Trophoblast cell (in vitro differentiated cells and primary cell): ENCODE data around the gene BLOC1S3.

Experiments
- DNase-seq, 2 donors: peaks; one replicate each; pipeline ENCODE4 v3.0.0-alpha.2; 2016
- H2AFZ ChIP-seq: 2 replicates; pipeline ENCODE4 v1.6.1; 2013; ENCODE audit warnings: low read length, moderate library complexity, mild to moderate bottlenecking; ENCODE audit not compliant: insufficient read depth, poor library complexity
- H2AK5ac ChIP-seq: 2 replicates; pipeline ENCODE4 v1.6.1; 2013; ENCODE audit warnings: mild to moderate bottlenecking, low read length
- H2BK120ac ChIP-seq: 2 replicates; pipeline ENCODE4 v1.6.1; 2013; ENCODE audit warnings: low read length, mild to moderate bottlenecking, moderate library complexity; ENCODE audit not compliant: insufficient read depth, poor library complexity
- H2BK12ac ChIP-seq: 2 replicates; pipeline ENCODE4 v1.6.1; 2013; ENCODE audit warnings: mild to moderate bottlenecking, low read length, moderate library complexity
- H2BK5ac ChIP-seq: 2 replicates; pipeline ENCODE4 v1.6.1; 2013; ENCODE audit warnings: low read length, low read depth, moderate library complexity, mild to moderate bottlenecking; ENCODE audit not compliant: poor library complexity
- H3K14ac ChIP-seq: 2 replicates; pipeline ENCODE4 v1.6.1; 2013; ENCODE audit warnings: mild to moderate bottlenecking, low read length
- H3K18ac ChIP-seq: 2 replicates; pipeline ENCODE4 v1.6.1; 2013; ENCODE audit warnings: mild to moderate bottlenecking, low read length
- H3K23ac ChIP-seq: 2 replicates; pipeline ENCODE4 v1.6.1; 2013; ENCODE audit warnings: low read length
- H3K27ac ChIP-seq: 2 replicates; pipeline ENCODE4 v1.5.1; 2013; ENCODE audit warnings: low read depth, mild to moderate bottlenecking, inconsistent platforms, low read length, moderate library complexity
- H3K27me3 ChIP-seq: 2 replicates; pipeline ENCODE4 v1.6.1; 2013; ENCODE audit warnings: inconsistent platforms, mild to moderate bottlenecking, low read length, moderate library complexity; ENCODE audit not compliant: insufficient read depth
- H3K36me3 ChIP-seq, 2 experiments: 1 replicate in 1 of 2; 2 replicates in 1 of 2; pipeline ENCODE4 v1.6.1; 2013; ENCODE audit warnings: low read length in 2 of 2, mild to moderate bottlenecking in 2 of 2, moderate library complexity in 1 of 2; ENCODE audit not compliant: insufficient read depth in 2 of 2, control insufficient read depth in 1 of 2
- H3K4ac ChIP-seq: 2 replicates; pipeline ENCODE4 v1.6.1; 2013; ENCODE audit warnings: low read depth, mild to moderate bottlenecking, low read length, moderate library complexity
- H3K4me1 ChIP-seq, 2 experiments: 1 replicate in 1 of 2; 2 replicates in 1 of 2; pipeline ENCODE4 v1.6.1; 2013; ENCODE audit warnings: low read length in 2 of 2, mild to moderate bottlenecking in 2 of 2, moderate library complexity in 1 of 2; ENCODE audit not compliant: insufficient read depth in 2 of 2, control insufficient read depth in 1 of 2
- H3K4me2 ChIP-seq: 2 replicates; pipeline ENCODE4 v1.6.1; 2013; ENCODE audit warnings: inconsistent platforms, mild to moderate bottlenecking, low read length, moderate library complexity
- H3K4me3 ChIP-seq: 2 replicates; pipeline ENCODE4 v1.5.1; 2013; ENCODE audit warnings: mild to moderate bottlenecking, low read depth, low read length, inconsistent platforms
- H3K79me1 ChIP-seq: one replicate; pipeline ENCODE4 v1.6.1; 2013; ENCODE audit warnings: low read length
- H3K79me2 ChIP-seq: 2 replicates; pipeline ENCODE4 v1.6.1; 2013; ENCODE audit warnings: low read length, mild to moderate bottlenecking; ENCODE audit not compliant: control insufficient read depth, insufficient read depth, poor library complexity
- H3K9ac ChIP-seq: 2 replicates; pipeline ENCODE4 v1.6.1; 2013; ENCODE audit warnings: mild to moderate bottlenecking, low read length
- H3K9me3 ChIP-seq: 2 replicates; pipeline ENCODE4 v1.6.1; 2013; ENCODE audit warnings: low read depth, mild to moderate bottlenecking, control low read depth, inconsistent platforms, low read length; ENCODE audit not compliant: insufficient read depth
- H4K12ac ChIP-seq: 2 replicates; pipeline ENCODE4 v1.6.1; 2013; ENCODE audit warnings: low read depth, mild to moderate bottlenecking, low read length, moderate library complexity
- H4K8ac ChIP-seq: 2 replicates; pipeline ENCODE4 v1.6.1; 2013; ENCODE audit warnings: low read depth, mild to moderate bottlenecking, low read length, moderate library complexity
- H4K91ac ChIP-seq: one replicate; pipeline ENCODE4 v1.6.1; 2013; ENCODE audit warnings: low read depth, mild to moderate bottlenecking, low read length, moderate library complexity
- WGBS: extraction: QIAGEN DNeasy Blood & Tissue Kit; methylation state at CpG from one replicate; pipeline ENCODE4 v1.1.7; 2013; ENCODE audit warnings: missing lambda C conversion rate; ENCODE audit not compliant: insufficient read length, insufficient coverage; ENCODE audit errors: extremely low coverage; 5-methylcytosine and 5-hydroxymethylcytosine counted together

BLOC1S3 gene

GRCh38 chr19:45202637-45203036, 24.1 kb downstream of the BLOC1S3 start:
- Histone ChIP-seq H3K4me3 (no peak overlapping the region), H3K18ac (no peak overlapping the region), H3K9ac (no peak overlapping the region), H3K27me3 (no peaks in the 10 kb centered on the region), H2BK12ac (no peak overlapping the region), H3K4me2 (no peak overlapping the region), H4K12ac (no peak overlapping the region), H2AFZ (no peak overlapping the region), H2BK120ac (no peak overlapping the region), H3K4me1 (no peaks in the 10 kb centered on the region), H3K23ac (no peak overlapping the region), H3K27ac (no peak overlapping the region), H4K8ac (no peak overlapping the region), H2BK5ac (no peak overlapping the region), H3K14ac (no peak overlapping the region), H3K79me2 (no peaks in the 10 kb centered on the region), H3K79me1 (no peaks in the 10 kb centered on the region), H2AK5ac (no peak overlapping the region), H3K4ac (no peak overlapping the region), H4K91ac (no peak overlapping the region), H3K9me3 (no peaks in the 10 kb centered on the region), H3K36me3 (no peaks in the 10 kb centered on the region)
- no peak for DNase-seq
- no CpG with 5 or more reads among the region's 6 CpGs for WGBS

GRCh38 chr19:45205810-45206209, 27.2 kb downstream of the BLOC1S3 start:
- Histone ChIP-seq H3K4me3 (no peak overlapping the region), H2BK5ac (no peak overlapping the region), H3K23ac (no peak overlapping the region), H2AFZ (no peak overlapping the region), H4K91ac (no peak overlapping the region), H3K4ac (no peak overlapping the region), H2AK5ac (no peak overlapping the region), H3K18ac (no peak overlapping the region), H3K36me3 (no peaks in the 10 kb centered on the region), H3K9me3 (no peaks in the 10 kb centered on the region), H2BK120ac (no peak overlapping the region), H3K14ac (no peak overlapping the region), H2BK12ac (no peak overlapping the region), H3K79me2 (no peaks in the 10 kb centered on the region), H3K4me2 (no peak overlapping the region), H4K12ac (no peak overlapping the region), H3K4me1 (no peaks in the 10 kb centered on the region), H3K27me3 (no peaks in the 10 kb centered on the region), H3K79me1 (no peaks in the 10 kb centered on the region), H3K9ac (no peak overlapping the region), H4K8ac (no peak overlapping the region), H3K27ac (no peak overlapping the region)
- DNase-seq, result peak in 1 of 2 donors; percentile 4
- WGBS, result no CpG with 5 or more reads among the region's 12 CpGs

- H2AK5ac ChIP-seq, result no peak overlapping the region
- H3K14ac ChIP-seq, result no peak overlapping the region
- H2BK5ac ChIP-seq, result no peak overlapping the region
- H3K4ac ChIP-seq, result no peak overlapping the region
- no peaks in the 10 kb centered on the region for H3K9me3 ChIP-seq
- H4K91ac ChIP-seq, result no peak overlapping the region
- H3K4me1 ChIP-seq, result no peaks in the 10 kb centered on the region
- H3K79me1 ChIP-seq, result no peaks in the 10 kb centered on the region
- no peak overlapping the region for H4K8ac ChIP-seq
- no peak overlapping the region for H2AFZ ChIP-seq
- H3K27ac ChIP-seq, result no peak overlapping the region
- no peak overlapping the region for H3K23ac ChIP-seq
- no peak overlapping the region for H3K18ac ChIP-seq
- no CpG with 5 or more reads among the region's 3 CpGs for whole genome bisulfite sequencing
- no peaks in the 10 kb centered on the region for H3K36me3 ChIP-seq
- H2BK120ac ChIP-seq, result no peak overlapping the region
- no peaks in the 10 kb centered on the region for H3K27me3 ChIP-seq
- H3K9ac ChIP-seq, result no peak overlapping the region
- H4K12ac ChIP-seq, result no peak overlapping the region
- H3K4me3 ChIP-seq, result no peak overlapping the region
- DNase-seq, result no peak
- H3K79me2 ChIP-seq, result no peaks in the 10 kb centered on the region
- H3K4me2 ChIP-seq, result no peak overlapping the region
- no peak overlapping the region for H2BK12ac ChIP-seq
These were observed 27.7 kb downstream of the BLOC1S3 start for GRCh38 chr19:45206328-45206727.

- Histone ChIP-seq H3K4me2 (no peak overlapping the region), H3K4me1 (peaks cover 2 to 5% of the 10 kb centered on the region in 2 experiments), H3K23ac (no peak overlapping the region), H4K8ac (no peak overlapping the region), H2BK5ac (no peak overlapping the region), H3K4me3 (no peak overlapping the region), H2BK120ac (no peak overlapping the region), H4K91ac (no peak overlapping the region), H3K27me3 (peaks cover 12% of the 10 kb centered on the region), H3K14ac (no peak overlapping the region), H3K79me2 (no peaks in the 10 kb centered on the region), H2BK12ac (no peak overlapping the region), H2AK5ac (no peak overlapping the region), H3K27ac (no peak overlapping the region), H3K36me3 (no peaks in the 10 kb centered on the region), H4K12ac (no peak overlapping the region), H3K9me3 (peaks cover 6% of the 10 kb centered on the region), H3K79me1 (no peaks in the 10 kb centered on the region), H3K18ac (no peak overlapping the region), H2AFZ (no peak overlapping the region), H3K9ac (no peak overlapping the region), H3K4ac (no peak overlapping the region)
- DNase-seq, result no peak
- WGBS, result no CpG with 5 or more reads among the region's 17 CpGs
These were observed 33.3 kb downstream of the BLOC1S3 start for GRCh38 chr19:45211751-45212381.
